Neutrophil (primary cell): ENCODE data around the gene LEKR1.

Experiments used
- H3K27ac ChIP-seq: fragments of 200-600 bp; sonication (generic); 2 replicates; pipeline ENCODE4 v1.5.1; 2016; ENCODE audit warnings: mild to moderate bottlenecking, moderate library complexity
- H3K27me3 ChIP-seq: fragments of 200-600 bp; sonication (generic); 2 replicates; pipeline ENCODE4 v1.6.0; 2016; ENCODE audit warnings: mild to moderate bottlenecking
- H3K36me3 ChIP-seq: fragments of 200-600 bp; sonication (generic); 2 replicates; pipeline ENCODE4 v1.5.1; 2017
- H3K4me1 ChIP-seq, 2 experiments: fragments of 200-600 bp in 1 of 2; sonication (generic) in 1 of 2; 1 replicate in 1 of 2; 2 replicates in 1 of 2; pipeline versions ENCODE4 v1.5.1 to v1.6.1; 2013 to 2016; ENCODE audit warnings: low read depth in 1 of 2, low read length in 1 of 2, mild to moderate bottlenecking in 1 of 2, moderate library complexity in 1 of 2; ENCODE audit not compliant: control insufficient read depth in 1 of 2, insufficient read depth in 1 of 2
- H3K4me3 ChIP-seq, 2 experiments: fragments of 200-600 bp in 1 of 2; sonication (generic) in 1 of 2; 1 replicate in 1 of 2; 2 replicates in 1 of 2; pipeline ENCODE4 v1.5.1; 2013 to 2016; ENCODE audit warnings: low read depth in 1 of 2, low read length in 1 of 2, mild to moderate bottlenecking in 1 of 2, moderate library complexity in 1 of 2
- H3K9me3 ChIP-seq: fragments of 200-600 bp; sonication (generic); 2 replicates; pipeline ENCODE4 v1.5.1; 2016
- TF ChIP-seq, protein P1 (sequence below): fragments of 200-600 bp; sonication (generic); IDR thresholded peaks from 2 replicates; pipeline ENCODE4 v1.5.1; 2016; ENCODE audit warnings: antibody characterized with exemption

The LEKR1 gene

DNA sequence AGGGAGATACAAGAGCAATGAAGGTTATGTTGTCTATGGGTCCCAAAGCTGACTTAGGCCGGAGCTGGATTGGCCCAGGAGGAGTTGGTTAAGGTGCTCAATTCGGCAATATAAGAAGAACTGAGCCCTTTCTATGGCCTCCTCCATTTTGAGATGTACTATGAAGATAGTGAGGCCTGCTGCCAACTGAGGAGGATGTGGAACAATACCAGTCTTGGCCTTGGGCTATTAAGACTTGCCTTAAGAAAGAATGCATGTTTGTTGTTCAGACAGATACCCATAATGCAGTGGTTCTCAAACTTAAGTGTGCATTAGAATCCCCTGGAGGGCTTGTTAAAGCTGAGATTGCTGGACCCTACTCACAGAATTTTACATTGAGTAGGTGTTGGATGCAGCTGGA, 24.4 kb upstream of the LEKR1 start:
- H3K27me3 ChIP-seq: no peaks in the 10 kb centered on the region
- H3K4me1 ChIP-seq: no peaks in the 10 kb centered on the region
- H3K27ac ChIP-seq: no peak overlapping the region
- no peak overlapping the region for H3K4me3 ChIP-seq
- no peaks in the 10 kb centered on the region for H3K9me3 ChIP-seq
- no peaks in the 10 kb centered on the region for H3K36me3 ChIP-seq
- TF ChIP-seq, protein P1, sequence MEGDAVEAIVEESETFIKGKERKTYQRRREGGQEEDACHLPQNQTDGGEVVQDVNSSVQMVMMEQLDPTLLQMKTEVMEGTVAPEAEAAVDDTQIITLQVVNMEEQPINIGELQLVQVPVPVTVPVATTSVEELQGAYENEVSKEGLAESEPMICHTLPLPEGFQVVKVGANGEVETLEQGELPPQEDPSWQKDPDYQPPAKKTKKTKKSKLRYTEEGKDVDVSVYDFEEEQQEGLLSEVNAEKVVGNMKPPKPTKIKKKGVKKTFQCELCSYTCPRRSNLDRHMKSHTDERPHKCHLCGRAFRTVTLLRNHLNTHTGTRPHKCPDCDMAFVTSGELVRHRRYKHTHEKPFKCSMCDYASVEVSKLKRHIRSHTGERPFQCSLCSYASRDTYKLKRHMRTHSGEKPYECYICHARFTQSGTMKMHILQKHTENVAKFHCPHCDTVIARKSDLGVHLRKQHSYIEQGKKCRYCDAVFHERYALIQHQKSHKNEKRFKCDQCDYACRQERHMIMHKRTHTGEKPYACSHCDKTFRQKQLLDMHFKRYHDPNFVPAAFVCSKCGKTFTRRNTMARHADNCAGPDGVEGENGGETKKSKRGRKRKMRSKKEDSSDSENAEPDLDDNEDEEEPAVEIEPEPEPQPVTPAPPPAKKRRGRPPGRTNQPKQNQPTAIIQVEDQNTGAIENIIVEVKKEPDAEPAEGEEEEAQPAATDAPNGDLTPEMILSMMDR: no peak

DNA sequence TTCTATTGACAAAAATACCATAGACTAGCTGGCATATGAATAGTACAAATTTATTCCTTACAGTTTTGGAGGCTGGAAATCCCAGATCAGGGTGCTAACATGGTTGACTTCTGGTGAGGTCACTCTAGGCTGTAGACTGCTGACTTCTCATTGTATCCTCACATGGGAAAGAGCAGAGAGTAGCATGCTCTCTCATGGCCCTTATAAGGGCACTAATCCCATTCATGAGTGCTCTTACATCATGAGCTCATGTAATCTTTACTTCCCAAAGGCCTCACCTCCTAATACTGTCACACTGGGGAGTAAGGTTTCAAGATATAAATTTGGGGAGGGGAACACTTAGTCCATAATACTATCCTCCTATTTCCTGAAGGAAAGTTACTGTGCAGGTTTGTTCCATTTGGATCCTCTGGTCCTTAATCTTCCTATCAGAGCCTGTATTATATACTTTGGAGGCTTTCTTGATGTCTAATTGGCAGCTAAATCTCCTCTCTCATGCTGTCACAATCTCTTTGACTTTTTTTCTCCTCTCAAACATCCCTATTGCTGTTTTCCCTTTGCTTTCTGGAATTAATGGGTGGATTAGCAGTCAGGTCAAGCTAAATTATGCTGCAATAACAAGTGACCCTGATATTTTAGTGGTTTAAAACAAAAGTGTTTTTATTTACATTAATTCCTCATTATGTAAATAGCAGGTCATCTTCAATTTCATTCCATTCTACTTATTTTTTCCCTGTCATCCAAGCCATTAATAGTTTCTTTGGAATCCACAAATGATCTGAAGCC, 23.1 kb upstream of the LEKR1 start:
- TF ChIP-seq, protein P1: no peak
- no peak overlapping the region for H3K4me3 ChIP-seq

DNA sequence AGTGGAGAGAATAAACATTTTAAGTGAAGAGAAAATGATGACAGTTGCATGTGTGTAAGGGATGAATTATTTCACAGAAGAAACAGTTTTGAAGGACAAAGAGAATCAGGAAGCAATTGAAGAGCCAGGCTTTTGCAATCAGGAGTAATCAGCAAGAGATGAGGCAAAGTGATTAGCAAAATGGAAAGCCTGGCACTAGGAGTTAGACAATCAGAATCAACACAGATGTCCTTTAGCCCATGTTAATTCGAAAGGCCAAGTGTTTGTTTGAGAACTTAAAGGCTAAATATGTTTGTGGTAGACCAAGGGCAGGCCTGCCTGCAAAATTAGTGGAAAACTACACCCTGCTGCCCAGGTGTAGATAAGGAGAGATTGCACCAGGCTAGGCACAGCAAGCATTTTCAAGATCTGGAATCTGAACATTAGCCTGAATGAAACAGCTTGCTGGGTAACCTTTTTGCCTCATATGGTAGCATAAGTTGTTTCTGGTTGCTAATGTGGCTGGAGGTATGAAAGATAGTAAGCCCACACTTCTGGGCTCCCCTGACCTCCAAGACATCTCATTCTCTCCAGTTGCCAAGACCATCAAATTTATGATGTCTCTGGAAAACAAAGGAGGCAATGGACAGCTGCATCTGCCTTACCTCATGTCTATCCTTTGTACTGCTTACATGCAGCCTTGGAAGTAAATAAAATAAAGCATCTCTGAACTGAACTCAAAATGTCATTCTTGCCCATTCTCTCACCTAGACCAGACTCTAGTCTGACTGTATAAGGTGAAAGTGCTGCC, 22.0 kb upstream of the LEKR1 start:
- no peaks in the 10 kb centered on the region for H3K4me1 ChIP-seq
- no peaks in the 10 kb centered on the region for H3K36me3 ChIP-seq
- H3K27me3 ChIP-seq: no peaks in the 10 kb centered on the region
- H3K9me3 ChIP-seq: no peaks in the 10 kb centered on the region
- no peak overlapping the region for H3K27ac ChIP-seq
- TF ChIP-seq, protein P1: no peak
- no peak overlapping the region for H3K4me3 ChIP-seq

More for the DNA sequence above, 23.1 kb upstream of the LEKR1 start:
- no peaks in the 10 kb centered on the region for H3K4me1 ChIP-seq
- no peaks in the 10 kb centered on the region for H3K27me3 ChIP-seq
- H3K9me3 ChIP-seq: no peaks in the 10 kb centered on the region
- H3K27ac ChIP-seq: no peak overlapping the region
- H3K36me3 ChIP-seq: no peaks in the 10 kb centered on the region

DNA sequence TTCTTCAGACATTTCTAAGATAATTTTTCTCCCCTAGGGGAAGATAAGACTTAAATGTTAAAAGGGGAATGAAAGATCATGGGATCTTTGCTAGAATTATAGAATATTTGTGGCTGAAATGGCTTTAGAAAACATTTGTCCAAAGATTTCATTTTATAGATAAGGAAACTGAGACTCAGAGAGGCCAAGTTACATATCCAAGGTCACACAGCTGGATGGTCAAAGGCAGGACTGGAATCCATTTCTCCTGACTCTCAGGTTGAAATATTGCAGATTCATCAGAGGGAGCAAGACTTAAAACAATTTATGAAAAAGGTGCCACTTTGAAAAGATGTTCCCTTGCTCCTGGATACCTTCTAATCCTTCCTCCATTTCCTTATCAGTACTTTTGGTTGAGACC, 19.5 kb upstream of the LEKR1 start:
- no peaks in the 10 kb centered on the region for H3K4me1 ChIP-seq
- H3K27ac ChIP-seq: no peak overlapping the region
- no peak overlapping the region for H3K4me3 ChIP-seq
- TF ChIP-seq, protein P1: no peak
- no peaks in the 10 kb centered on the region for H3K27me3 ChIP-seq
- no peaks in the 10 kb centered on the region for H3K36me3 ChIP-seq
- H3K9me3 ChIP-seq: no peaks in the 10 kb centered on the region

DNA sequence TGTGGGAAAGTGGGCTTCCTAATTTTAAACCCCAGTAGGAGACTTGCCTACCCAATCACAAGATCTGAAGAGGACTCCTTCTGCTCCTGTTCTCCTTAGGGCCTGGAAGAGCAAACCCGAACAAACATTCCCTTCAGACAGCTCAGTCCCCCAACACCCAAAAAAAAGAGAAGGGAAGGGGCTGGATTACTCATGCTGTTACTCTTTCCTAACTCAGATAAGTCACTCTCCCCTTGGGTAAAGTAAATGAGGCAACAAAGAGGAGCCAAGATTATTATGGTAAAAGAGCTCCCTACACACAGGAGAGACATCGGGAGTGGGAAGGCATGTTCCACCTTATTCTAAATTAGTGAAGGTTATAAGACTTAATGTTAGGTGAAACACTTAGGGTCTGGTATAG, 18.1 kb upstream of the LEKR1 start:
- H3K27ac ChIP-seq: no peak overlapping the region
- H3K4me3 ChIP-seq: no peak overlapping the region
- TF ChIP-seq, protein P1: no peak
- no peaks in the 10 kb centered on the region for H3K9me3 ChIP-seq
- peaks cover 5 to 7% of the 10 kb centered on the region in 2 experiments for H3K4me1 ChIP-seq
- H3K36me3 ChIP-seq: no peaks in the 10 kb centered on the region
- no peaks in the 10 kb centered on the region for H3K27me3 ChIP-seq
